Measurements from ENCODE around the gene DRGX.
A peak's percentile ranks its signal among the peaks of the same experiment; 100 is the strongest.

The DRGX gene

GRCh38 chr10:49407552-49408137 lies 11.8 kb upstream of the DRGX start:
- DNase-seq (ENCODE audit: low spot score), result peak; percentile 66

- no peak for DNase-seq (ENCODE audit: low spot score)
These were observed 11.3 kb upstream of the DRGX start for GRCh38 chr10:49407151-49407550.

GRCh38 chr10:49404321-49404878 lies 8.5 kb upstream of the DRGX start:
- no peak for DNase-seq (ENCODE audit: low spot score)

GRCh38 chr10:49403363-49403762 lies 7.5 kb upstream of the DRGX start:
- DNase-seq (ENCODE audit: low spot score), result no peak

- DNase-seq (ENCODE audit: low spot score), result no peak
These were observed 4.5 kb upstream of the DRGX start for GRCh38 chr10:49400365-49400764.

- DNase-seq (ENCODE audit: low spot score), result no peak
These were observed 3.1 kb upstream of the DRGX start for GRCh38 chr10:49398986-49399385.

GRCh38 chr10:49398000-49398861 lies 2.3 kb upstream of the DRGX start:
- DNase-seq (ENCODE audit: low spot score), result peak; percentile 33

- DNase-seq (ENCODE audit: low spot score), result peak; percentile 9
These were observed 1.4 kb upstream of the DRGX start for GRCh38 chr10:49397036-49397999.

GRCh38 chr10:49396666-49396999 lies 744 bp upstream of the DRGX start:
- DNase-seq (ENCODE audit: low spot score), result no peak

- DNase-seq (ENCODE audit: low spot score), result no peak
These were observed 752 bp downstream of the DRGX start for GRCh38 chr10:49394933-49395740.

GRCh38 chr10:49393757-49394156 lies 2.1 kb downstream of the DRGX start:
- DNase-seq (ENCODE audit: low spot score), result no peak

GRCh38 chr10:49393301-49393700 lies 2.6 kb downstream of the DRGX start:
- no peak for DNase-seq (ENCODE audit: low spot score)

- DNase-seq (ENCODE audit: low spot score), result no peak
These were observed 6.4 kb downstream of the DRGX start for GRCh38 chr10:49389361-49389933.

- DNase-seq (ENCODE audit: low spot score), result no peak
These were observed 7.7 kb downstream of the DRGX start for GRCh38 chr10:49388161-49388560.

- DNase-seq (ENCODE audit: low spot score), result no peak
These were observed 8.8 kb downstream of the DRGX start for GRCh38 chr10:49387071-49387470.

- no peak for DNase-seq (ENCODE audit: low spot score)
These were observed 9.7 kb downstream of the DRGX start for GRCh38 chr10:49385939-49386922.

GRCh38 chr10:49384268-49384953 lies 11.5 kb downstream of the DRGX start:
- DNase-seq (ENCODE audit: low spot score), result no peak

- no peak for DNase-seq (ENCODE audit: low spot score)
These were observed 12.0 kb downstream of the DRGX start for GRCh38 chr10:49383853-49384252.

- DNase-seq (ENCODE audit: low spot score), result no peak
These were observed 13.1 kb downstream of the DRGX start for GRCh38 chr10:49382826-49383225.

All from kidney capillary endothelial cell (primary cell).